H1 (cell line): ENCODE data around the gene EPSTI1. TPM values are rescaled to one million over a fixed set of nuclear protein-coding genes. Genes with fewer than 3 reads are reported as not detected.

Experiments used
- CTCF ChIA-PET: fragments of 300-600 bp; sonication (Branson Sonifier 250); formaldehyde crosslinking; loops from one replicate; lab custom pipeline; 2021; ENCODE audit not compliant: partially characterized antibody; lab: Charles Lee
- POLR2A ChIA-PET: fragments of 300-600 bp; sonication (Branson Sonifier 250); formaldehyde crosslinking; loops from one replicate; lab custom pipeline; 2021; ENCODE audit warnings: inconsistent platforms; ENCODE audit not compliant: partially characterized antibody; lab: Charles Lee
- DNase-seq, 2 experiments: peaks; one replicate each; pipeline versions ENCODE4 v3.0.0 to v3.0.0-alpha.2; 2010 to 2022; ENCODE audit warnings: low spot score in 2 of 2, low read depth in 1 of 2, mixed read lengths in 1 of 2
- FAIRE-seq: peaks from 2 replicates; lab custom pipeline; 2011; peaks lifted over from hg19 to GRCh38; lab: Jason Lieb, UNC
- H2AFZ ChIP-seq: 2 replicates; pipeline ENCODE4 v1.8.1; 2012; ENCODE audit warnings: low read length, inconsistent platforms
- H2AK5ac ChIP-seq: 2 replicates; pipeline ENCODE4 v1.6.1; 2013; ENCODE audit warnings: low read depth, low read length
- H2BK120ac ChIP-seq: replicated peaks from 2 replicates; pipeline ENCODE3; 2013; ENCODE audit warnings: low read depth, low read length, inconsistent platforms
- H2BK12ac ChIP-seq: 2 replicates; pipeline ENCODE4 v1.6.1; 2013; ENCODE audit warnings: low read depth, low read length
- H2BK15ac ChIP-seq: 2 replicates; pipeline ENCODE4 v1.6.1; 2013; ENCODE audit warnings: low read length
- H2BK20ac ChIP-seq: 2 replicates; pipeline ENCODE4 v1.6.1; 2013; ENCODE audit warnings: low read length
- H2BK5ac ChIP-seq: 2 replicates; pipeline ENCODE4 v1.6.1; 2013; ENCODE audit warnings: low read depth, low read length
- H3K14ac ChIP-seq: 2 replicates; pipeline ENCODE4 v1.6.1; 2013; ENCODE audit warnings: inconsistent platforms; ENCODE audit not compliant: insufficient read length
- H3K18ac ChIP-seq: 2 replicates; pipeline ENCODE4 v1.6.1; 2013; ENCODE audit warnings: low read length; ENCODE audit errors: extremely low read depth
- H3K23ac ChIP-seq: 2 replicates; pipeline ENCODE4 v1.6.1; 2013; ENCODE audit warnings: inconsistent platforms; ENCODE audit not compliant: insufficient read length
- H3K23me2 ChIP-seq: 2 replicates; pipeline ENCODE4 v1.6.1; 2013; ENCODE audit warnings: low read depth, low read length
- H3K27ac ChIP-seq: 2 replicates; pipeline ENCODE4 v1.6.1; 2011; ENCODE audit warnings: low read depth, low read length, inconsistent platforms
- H3K27me3 ChIP-seq, 4 experiments: replicated peaks in 1 of 4; 1 replicate in 1 of 4; 2 replicates in 3 of 4; pipeline versions ENCODE4 v1.6.1 to v1.8.1; 2011 to 2013; ENCODE audit warnings: low read length in 3 of 4, mild to moderate bottlenecking in 3 of 4, inconsistent platforms in 2 of 4, mixed read lengths in 2 of 4, moderate library complexity in 1 of 4; ENCODE audit not compliant: control insufficient read depth in 3 of 4, insufficient read depth in 3 of 4; ENCODE audit errors: extremely low read depth in 1 of 4
- H3K36me3 ChIP-seq, 4 experiments: 2 replicates each; pipeline versions ENCODE4 v1.6.1 to v1.8.1; 2011 to 2013; ENCODE audit warnings: mild to moderate bottlenecking in 4 of 4, low read length in 3 of 4, moderate library complexity in 2 of 4, control low read depth in 1 of 4, inconsistent platforms in 1 of 4; ENCODE audit not compliant: insufficient read depth in 4 of 4, control insufficient read depth in 2 of 4
- H3K4ac ChIP-seq: replicated peaks from 2 replicates; pipeline ENCODE3; 2013; ENCODE audit warnings: low read length, low read depth, mixed read lengths, inconsistent platforms; ENCODE audit not compliant: insufficient read length
- H3K4me1 ChIP-seq, 4 experiments: replicated peaks in 1 of 4; 1 replicate in 1 of 4; 2 replicates in 3 of 4; pipeline versions ENCODE4 v1.6.1 to v1.8.1; 2011 to 2013; ENCODE audit warnings: low read length in 3 of 4, inconsistent platforms in 2 of 4, mixed read lengths in 1 of 4; ENCODE audit not compliant: insufficient read depth in 4 of 4, control insufficient read depth in 3 of 4
- H3K4me2 ChIP-seq, 2 experiments: 2 replicates each; pipeline versions ENCODE4 v1.6.1 to v1.8.1; 2011 to 2013; ENCODE audit warnings: low read depth in 2 of 2, low read length in 2 of 2, control low read depth in 1 of 2, inconsistent platforms in 1 of 2, mild to moderate bottlenecking in 1 of 2; ENCODE audit not compliant: insufficient read depth in 1 of 2
- H3K4me3 ChIP-seq, 4 experiments: fragments of 200-600, 300-600 bp in 1 of 4; sonication (generic), shearing (Covaris generic), sonication (Bioruptor Twin) in 1 of 4; 2 replicates each; pipeline versions ENCODE4 v1.5.1 to v1.8.1; 2011 to 2016; ENCODE audit warnings: low read length in 4 of 4, low read depth in 3 of 4, control low read depth in 2 of 4, inconsistent platforms in 2 of 4, mild to moderate bottlenecking in 2 of 4, mixed read lengths in 1 of 4, moderate library complexity in 1 of 4; ENCODE audit not compliant: insufficient read depth in 2 of 4; ENCODE audit errors: extremely low read depth in 1 of 4
- H3K56ac ChIP-seq: replicated peaks from 2 replicates; pipeline ENCODE3; 2013; ENCODE audit warnings: low read depth, mild to moderate bottlenecking, mixed read lengths, low read length, inconsistent platforms; ENCODE audit not compliant: insufficient read length
- H3K79me1 ChIP-seq: 2 replicates; pipeline ENCODE4 v1.6.1; 2013; ENCODE audit warnings: low read depth, low read length, control low read depth
- H3K79me2 ChIP-seq, 2 experiments: 2 replicates each; pipeline versions ENCODE4 v1.6.1 to v1.8.1; 2012 to 2013; ENCODE audit warnings: low read length in 2 of 2, mild to moderate bottlenecking in 2 of 2, inconsistent platforms in 1 of 2; ENCODE audit not compliant: insufficient read depth in 2 of 2, control insufficient read depth in 1 of 2
- H3K9ac ChIP-seq, 4 experiments: replicated peaks in 1 of 4; 1 replicate in 1 of 4; 2 replicates in 3 of 4; pipeline versions ENCODE4 v1.6.1 to v1.8.1; 2011 to 2013; ENCODE audit warnings: low read depth in 3 of 4, low read length in 3 of 4, control low read depth in 2 of 4, mild to moderate bottlenecking in 2 of 4, moderate library complexity in 2 of 4, inconsistent platforms in 1 of 4; ENCODE audit errors: extremely low read depth in 1 of 4
- H3K9me3 ChIP-seq, 2 experiments: 2 replicates each; pipeline versions ENCODE4 v1.6.1 to v1.8.1; 2012 to 2013; ENCODE audit warnings: mild to moderate bottlenecking in 2 of 2, moderate library complexity in 2 of 2, control low read depth in 1 of 2, inconsistent platforms in 1 of 2, low read depth in 1 of 2, low read length in 1 of 2, mixed read lengths in 1 of 2; ENCODE audit not compliant: insufficient read depth in 2 of 2
- H4K20me1 ChIP-seq, 2 experiments: replicated peaks in 1 of 2; 2 replicates each; pipeline versions ENCODE3 to v1.8.1; 2011 to 2013; ENCODE audit warnings: inconsistent platforms in 2 of 2, low read length in 2 of 2, mild to moderate bottlenecking in 1 of 2; ENCODE audit not compliant: insufficient read depth in 2 of 2, control insufficient read depth in 1 of 2
- H4K5ac ChIP-seq: 2 replicates; pipeline ENCODE4 v1.6.1; 2013; ENCODE audit warnings: low read length, low read depth, mixed read lengths, inconsistent platforms; ENCODE audit not compliant: insufficient read length
- H4K8ac ChIP-seq: 2 replicates; pipeline ENCODE4 v1.8.0; 2013; ENCODE audit warnings: mild to moderate bottlenecking, moderate library complexity, low read length, inconsistent platforms; ENCODE audit not compliant: insufficient read depth; ENCODE audit errors: extremely low read depth
- H4K91ac ChIP-seq: replicated peaks from 2 replicates; pipeline ENCODE3; 2013; ENCODE audit warnings: low read length, mixed read lengths, inconsistent platforms; ENCODE audit not compliant: insufficient read length
- ATF3 ChIP-seq: IDR thresholded peaks from 2 replicates; pipeline ENCODE4 v1.6.1; 2011; ENCODE audit warnings: low read depth, mild to moderate bottlenecking, low read length; ENCODE audit not compliant: insufficient read depth
- BACH1 ChIP-seq: IDR thresholded peaks from 2 replicates; pipeline ENCODE4 v1.6.1; 2012; ENCODE audit warnings: low read length, improper control_type of control experiment
- BCL11A ChIP-seq, 2 experiments: IDR thresholded peaks; one replicate each; pipeline ENCODE4 v1.6.1; 2011; ENCODE audit warnings: low read depth in 2 of 2, low read length in 2 of 2, mild to moderate bottlenecking in 2 of 2
- BRCA1 ChIP-seq: IDR thresholded peaks from 2 replicates; pipeline ENCODE4 v1.6.1; 2012; ENCODE audit warnings: low read depth, low read length, improper control_type of control experiment
- FOSL1 ChIP-seq: IDR thresholded peaks from 2 replicates; pipeline ENCODE4 v1.6.1; 2011; ENCODE audit warnings: mild to moderate bottlenecking, low read depth, low read length, moderate library complexity; ENCODE audit not compliant: insufficient read depth
- GABPA ChIP-seq: IDR thresholded peaks from 2 replicates; pipeline ENCODE4 v1.6.1; 2011; ENCODE audit warnings: mild to moderate bottlenecking, low read length, moderate library complexity, borderline replicate concordance; ENCODE audit not compliant: insufficient read depth
- MAFK ChIP-seq: IDR thresholded peaks from 2 replicates; pipeline ENCODE4 v1.6.1; 2012; ENCODE audit warnings: low read depth, mild to moderate bottlenecking, improper control_type of control experiment, low read length
- NRF1 ChIP-seq: IDR thresholded peaks from 2 replicates; pipeline ENCODE4 v1.6.1; 2011; ENCODE audit warnings: mild to moderate bottlenecking, low read depth, low read length, improper control_type of control experiment
- RBBP5 ChIP-seq: IDR thresholded peaks from 2 replicates; pipeline ENCODE4 v1.7.1; 2012; ENCODE audit warnings: low read depth, mild to moderate bottlenecking, inconsistent platforms, low read length, moderate library complexity, borderline replicate concordance
- SAP30 ChIP-seq: fragments of 300-600 bp; sonication (generic); IDR thresholded peaks from 2 replicates; pipeline ENCODE4 v1.7.1; 2012; ENCODE audit warnings: low read length, moderate library complexity, mild to moderate bottlenecking, inconsistent platforms; ENCODE audit not compliant: insufficient read depth, insufficient replicate concordance
- SIN3A ChIP-seq, 2 experiments: IDR thresholded peaks in 1 of 2; conservative IDR thresholded peaks in 1 of 2; 2 replicates each; pipeline ENCODE4 v1.6.1; 2011 to 2012; ENCODE audit warnings: low read length in 2 of 2, improper control_type of control experiment in 1 of 2, low read depth in 1 of 2, mild to moderate bottlenecking in 1 of 2
- SUZ12 ChIP-seq: fragments of 200-600 bp; sonication (generic); IDR thresholded peaks from 2 replicates; pipeline ENCODE4 v1.6.1; 2012; ENCODE audit warnings: mild to moderate bottlenecking, inconsistent platforms, low read length, moderate library complexity, mixed read lengths
- TAF1 ChIP-seq: IDR thresholded peaks from 2 replicates; pipeline ENCODE4 v1.6.1; 2011; ENCODE audit warnings: mild to moderate bottlenecking, low read depth, low read length
- TAF7 ChIP-seq: optimal IDR thresholded peaks from 2 replicates; pipeline ENCODE3; 2011; ENCODE audit warnings: low read depth, mild to moderate bottlenecking, inconsistent platforms, low read length, moderate library complexity, borderline replicate concordance
- WGBS, 2 experiments: shearing (Covaris generic) in 1 of 2; methylation state at CpG; one replicate each; pipeline versions ENCODE4 v1.1.6 to v1.1.7; 2013 to 2015; ENCODE audit warnings: low lambda C conversion rate in 2 of 2, mixed read lengths in 2 of 2, inconsistent platforms in 1 of 2, low coverage in 1 of 2, missing lambda C conversion rate in 1 of 2; ENCODE audit not compliant: insufficient replicate concordance in 2 of 2, insufficient coverage in 1 of 2, insufficient read length in 1 of 2; ENCODE audit errors: extremely low coverage in 1 of 2, missing lambda C conversion rate in 1 of 2; 5-methylcytosine and 5-hydroxymethylcytosine counted together
- polyA plus RNA-seq, 7 experiments: library from polyadenylated mRNA; depleted of rRNA in 3 of 7; stranded (reverse) in 5 of 7; unstranded in 2 of 7; fragments of >200 nt in 5 of 7; fragments of 200-250 nt in 2 of 7; gene quantifications; 1 replicate in 5 of 7; 2 replicates in 1 of 7; 4 replicates in 1 of 7; pipeline versions ENCODE4 v1.2.1 to v1.2.3, GENCODE V29; 2011 to 2013; ENCODE audit warnings: missing spikeins in 2 of 7, mixed read lengths in 2 of 7
- total RNA-seq: library from RNA; stranded (reverse); fragmentation: NEBNext Ultra II Directional; extraction: Animal tissue kit (Norgen Biotek cat#: 25700); gene quantifications from 2 replicates; pipeline ENCODE4 v1.2.1, GENCODE V29; 2021

Gene EPSTI1
- total and polyA plus RNA-seq, 2 of the 8 experiments (the other 6 are each of a cell fraction or from before 2014, with no cell fraction given), result 0.23 to 0.37 TPM

- Histone ChIP-seq H2AK5ac (no peak overlapping the region), H3K14ac (no peak overlapping the region), H4K20me1 (no peaks in the 10 kb centered on the region), H3K23ac (no peak overlapping the region), H3K56ac (no peak overlapping the region), H3K4me2 (no peak overlapping the region), H3K18ac (no peak overlapping the region), H3K36me3 (no peaks in the 10 kb centered on the region), H2BK120ac (no peak overlapping the region), H3K4me1 (no peaks in the 10 kb centered on the region), H3K23me2 (no peaks in the 10 kb centered on the region), H4K5ac (no peak overlapping the region), H3K4me3 (no peak overlapping the region), H2AFZ (no peak overlapping the region), H2BK20ac (no peak overlapping the region), H2BK5ac (no peak overlapping the region), H4K8ac (no peak overlapping the region), H3K79me1 (no peaks in the 10 kb centered on the region), H3K27ac (no peak overlapping the region), H3K27me3 (no peaks in the 10 kb centered on the region), H3K79me2 (no peaks in the 10 kb centered on the region), H3K9ac (no peak overlapping the region), H3K9me3 (no peaks in the 10 kb centered on the region), H3K4ac (no peak overlapping the region), H2BK12ac (no peak overlapping the region), H4K91ac (no peak overlapping the region), H2BK15ac (no peak overlapping the region)
- DNase-seq (no peak), FAIRE-seq (no peak)
- 95% methylated on average over 2 of the region's 2 CpGs; no CpG with 5 or more reads in 1 of the 2 experiments for WGBS, 2 experiments
- ChIA-PET POLR2A (no interaction called here), CTCF (interaction anchor here (1.5 kb wide), 1 partner anchor 9 kb away, joined by 7 read pairs; no protein-coding TSS in a partner anchor)
- TF ChIP-seq TAF7 (no peak), SIN3A (conservative IDR thresholded peaks at IDR 0.05 in 1 of 2, IDR thresholded peaks at IDR 0.05 in 1 of 2; ENCODE audit: low read depth in 1 of 2, low read length in 2 of 2) (no peak), BRCA1 (no peak), GABPA (no peak), BACH1 (no peak), TAF1 (no peak), RBBP5 (no peak), FOSL1 (no peak), MAFK (no peak), ATF3 (no peak), SUZ12 (no peak), SAP30 (no peak), NRF1 (no peak), BCL11A (IDR thresholded peaks at IDR 0.05; ENCODE audit: low read depth in 2 of 2, low read length in 2 of 2) (no peak)
Measured at GRCh38 chr13:42959615-42960014, 32.4 kb downstream of the EPSTI1 start.
